ENCODE results near the gene GALNT5. TPM values are rescaled to one million over a fixed set of nuclear protein-coding genes. Genes with fewer than 3 reads are reported as not detected.
"Not testable (repeated sequence)": the region's sequence is repeated elsewhere in the genome, so short reads cannot be mapped to it uniquely, and the experiment has no call there.

Gene GALNT5
- total RNA-seq, 1 donor from 2014 or later = 0.11 TPM

GRCh38 chr2:157221394-157221988 is 36.0 kb upstream of the GALNT5 start:
- Histone ChIP-seq H3K4me1 (no peaks in the 10 kb centered on the region), H3K4me3 (no peak overlapping the region), H3K27ac (no peak overlapping the region), H3K27me3 (no peaks in the 10 kb centered on the region), H3K36me3 (no peaks in the 10 kb centered on the region), H3K9me3 (no peaks in the 10 kb centered on the region)
- no peak for TF ChIP-seq CTCF (IDR thresholded peaks at IDR 0.05)
- no peak for DNase-seq (ENCODE audit: low spot score in 2 of 2)
- intact Hi-C loops (cut with DNase I) = no loop called here

- intact Hi-C loops (cut with DNase I) = no loop called here
- no peak overlapping the region for H3K27ac ChIP-seq
- H3K4me1 ChIP-seq = no peaks in the 10 kb centered on the region
- TF ChIP-seq CTCF (IDR thresholded peaks at IDR 0.05) = no peak
- H3K27me3 ChIP-seq = no peaks in the 10 kb centered on the region
- no peak for DNase-seq (ENCODE audit: low spot score in 2 of 2)
- no peaks in the 10 kb centered on the region for H3K36me3 ChIP-seq
- no peak overlapping the region for H3K4me3 ChIP-seq
- H3K9me3 ChIP-seq = no peaks in the 10 kb centered on the region
Observed at GRCh38 chr2:157223624-157224205, 33.8 kb upstream of the GALNT5 start.

GRCh38 chr2:157224448-157224847 is 33.1 kb upstream of the GALNT5 start:
- H3K4me3 ChIP-seq; intact Hi-C loops (cut with DNase I): not testable (repeated sequence)

GRCh38 chr2:157227592-157227991 is 29.9 kb upstream of the GALNT5 start:
- Histone ChIP-seq H3K4me3 (no peak overlapping the region), H3K27ac (no peak overlapping the region), H3K36me3 (no peaks in the 10 kb centered on the region), H3K4me1 (no peaks in the 10 kb centered on the region), H3K9me3 (no peaks in the 10 kb centered on the region), H3K27me3 (no peaks in the 10 kb centered on the region)
- no peak for TF ChIP-seq CTCF (IDR thresholded peaks at IDR 0.05)
- intact Hi-C loops (cut with DNase I) = no loop called here
- no peak for DNase-seq (ENCODE audit: low spot score in 2 of 2)

More at GRCh38 chr2:157224448-157224847, 33.1 kb upstream of the GALNT5 start:
- H3K36me3 ChIP-seq; H3K27ac ChIP-seq; H3K9me3 ChIP-seq; DNase-seq (ENCODE audit: low spot score in 2 of 2); H3K4me1 ChIP-seq; H3K27me3 ChIP-seq: not testable (repeated sequence)

- H3K36me3 ChIP-seq = no peaks in the 10 kb centered on the region
- H3K4me1 ChIP-seq = no peaks in the 10 kb centered on the region
- no peak for TF ChIP-seq CTCF (IDR thresholded peaks at IDR 0.05)
- H3K9me3 ChIP-seq = no peaks in the 10 kb centered on the region
- no peak overlapping the region for H3K27ac ChIP-seq
- H3K27me3 ChIP-seq = no peaks in the 10 kb centered on the region
- intact Hi-C loops (cut with DNase I) = no loop called here
- DNase-seq (ENCODE audit: low spot score in 2 of 2) = no peak
- H3K4me3 ChIP-seq = no peak overlapping the region
Observed at GRCh38 chr2:157228946-157229345, 28.6 kb upstream of the GALNT5 start.

GRCh38 chr2:157229572-157229971 is 27.9 kb upstream of the GALNT5 start:
- no peak for DNase-seq (ENCODE audit: low spot score in 2 of 2)
- no peak for TF ChIP-seq CTCF (IDR thresholded peaks at IDR 0.05)
- H3K9me3 ChIP-seq = no peaks in the 10 kb centered on the region

More at GRCh38 chr2:157229572-157229971, 27.9 kb upstream of the GALNT5 start:
- Histone ChIP-seq H3K27ac (no peak overlapping the region), H3K36me3 (no peaks in the 10 kb centered on the region), H3K4me3 (no peak overlapping the region), H3K4me1 (no peaks in the 10 kb centered on the region), H3K27me3 (no peaks in the 10 kb centered on the region)
- intact Hi-C loops (cut with DNase I) = no loop called here

All from ascending aorta (tissue), 2 donors.